ENCODE results near the gene OTOGL.

Gene OTOGL

GRCh38 chr12:80199931-80200330 is 100.6 kb downstream of the OTOGL start:
- TF ChIP-seq CTCF (IDR thresholded peaks at IDR 0.05; ENCODE audit: insufficient read depth, low read depth, low read length, missing control alignments) = no peak
- no peak for DNase-seq (ENCODE audit: low read depth)
- H3K4me3 ChIP-seq (ENCODE audit: low read depth, low read length) = no peak overlapping the region

- DNase-seq (ENCODE audit: low read depth) = no peak
- no peak for TF ChIP-seq CTCF (IDR thresholded peaks at IDR 0.05; ENCODE audit: insufficient read depth, low read depth, low read length, missing control alignments)
Observed at GRCh38 chr12:80200414-80200813, 101.1 kb downstream of the OTOGL start.

GRCh38 chr12:80201908-80202307 is 102.6 kb downstream of the OTOGL start:
- no peak for DNase-seq (ENCODE audit: low read depth)
- TF ChIP-seq CTCF (IDR thresholded peaks at IDR 0.05; ENCODE audit: insufficient read depth, low read depth, low read length, missing control alignments) = no peak
- H3K4me3 ChIP-seq (ENCODE audit: low read depth, low read length) = no peak overlapping the region

More at GRCh38 chr12:80200414-80200813, 101.1 kb downstream of the OTOGL start:
- no peak overlapping the region for H3K4me3 ChIP-seq (ENCODE audit: low read depth, low read length)

GRCh38 chr12:80205960-80206359 is 106.6 kb downstream of the OTOGL start:
- TF ChIP-seq CTCF (IDR thresholded peaks at IDR 0.05; ENCODE audit: insufficient read depth, low read depth, low read length, missing control alignments) = no peak

GRCh38 chr12:80208071-80208470 is 108.7 kb downstream of the OTOGL start:
- no peak for TF ChIP-seq CTCF (IDR thresholded peaks at IDR 0.05; ENCODE audit: insufficient read depth, low read depth, low read length, missing control alignments)
- H3K4me3 ChIP-seq (ENCODE audit: low read depth, low read length) = no peak overlapping the region
- DNase-seq (ENCODE audit: low read depth) = no peak

More at GRCh38 chr12:80205960-80206359, 106.6 kb downstream of the OTOGL start:
- no peak overlapping the region for H3K4me3 ChIP-seq (ENCODE audit: low read depth, low read length)
- DNase-seq (ENCODE audit: low read depth) = no peak

- TF ChIP-seq CTCF (IDR thresholded peaks at IDR 0.05; ENCODE audit: insufficient read depth, low read depth, low read length, missing control alignments) = no peak
- H3K4me3 ChIP-seq (ENCODE audit: low read depth, low read length) = no peak overlapping the region
- DNase-seq (ENCODE audit: low read depth) = no peak
Observed at GRCh38 chr12:80211671-80212070, 112.3 kb downstream of the OTOGL start.

GRCh38 chr12:80212938-80213645 is 113.8 kb downstream of the OTOGL start:
- no peak for TF ChIP-seq CTCF (IDR thresholded peaks at IDR 0.05; ENCODE audit: insufficient read depth, low read depth, low read length, missing control alignments)
- no peak overlapping the region for H3K4me3 ChIP-seq (ENCODE audit: low read depth, low read length)
- no peak for DNase-seq (ENCODE audit: low read depth)
